Dedifferentiated amniotic fluid mesenchymal stem cell (primary cell): Measurements from ENCODE around the gene GPA33.

Experiments
- DNase-seq: peaks from one replicate; pipeline ENCODE4 v3.0.0-alpha.2; 2016; ENCODE audit errors: extremely low spot score

Gene GPA33

DNA sequence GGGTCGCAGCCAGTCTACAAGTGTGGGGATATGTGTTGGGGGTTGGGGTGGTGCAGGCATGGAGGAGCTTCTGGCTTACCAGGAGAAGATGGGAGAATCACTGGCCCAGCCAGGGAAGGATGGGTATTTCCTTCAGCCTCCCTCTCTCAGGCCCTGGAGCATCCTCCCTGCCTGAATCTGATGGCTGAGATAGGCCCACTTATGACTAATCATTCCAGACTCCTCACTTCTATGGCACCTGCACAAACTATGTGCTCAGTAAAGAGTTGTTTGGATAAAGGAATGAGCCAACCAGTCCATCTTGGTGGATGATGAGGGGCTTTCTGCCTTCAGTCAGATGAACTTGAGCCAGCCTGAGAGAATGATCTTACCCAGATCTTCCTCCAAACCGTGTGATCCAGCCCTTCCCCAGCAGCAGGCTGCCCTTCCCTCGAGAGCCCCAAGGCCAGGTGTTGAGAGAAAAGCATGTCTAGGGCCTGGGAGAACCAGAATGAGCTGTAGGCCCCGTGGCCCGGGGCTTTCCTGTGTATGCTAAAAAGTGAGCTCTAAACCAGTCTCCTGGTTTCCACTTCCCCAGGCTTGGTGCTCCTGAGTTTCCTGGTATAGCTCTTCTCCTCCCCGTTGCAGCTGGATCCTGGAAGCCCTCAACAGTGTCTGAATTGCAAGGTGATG, 1.3 kb downstream of the GPA33 start:
- no peak for DNase-seq

DNA sequence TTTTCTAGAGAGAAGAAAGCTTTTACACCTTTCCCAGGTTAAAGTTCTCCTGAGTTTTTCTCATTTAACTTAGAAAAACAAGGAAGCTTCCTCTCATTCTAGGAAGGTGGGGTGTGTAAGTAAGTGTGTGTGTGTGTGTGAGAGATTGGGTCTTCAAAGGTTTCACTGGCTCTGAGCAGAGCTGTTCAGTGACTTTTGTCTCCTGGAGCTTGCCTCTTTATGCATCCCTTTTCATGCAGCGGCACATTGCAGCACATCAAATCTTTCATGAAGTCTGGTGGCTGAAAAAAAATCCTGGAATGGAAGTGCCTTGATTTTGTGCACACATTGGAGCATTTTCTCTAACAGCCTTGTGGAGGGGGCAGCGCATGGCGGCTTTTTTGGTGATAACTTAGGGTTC, 3.4 kb downstream of the GPA33 start:
- DNase-seq: no peak

DNA sequence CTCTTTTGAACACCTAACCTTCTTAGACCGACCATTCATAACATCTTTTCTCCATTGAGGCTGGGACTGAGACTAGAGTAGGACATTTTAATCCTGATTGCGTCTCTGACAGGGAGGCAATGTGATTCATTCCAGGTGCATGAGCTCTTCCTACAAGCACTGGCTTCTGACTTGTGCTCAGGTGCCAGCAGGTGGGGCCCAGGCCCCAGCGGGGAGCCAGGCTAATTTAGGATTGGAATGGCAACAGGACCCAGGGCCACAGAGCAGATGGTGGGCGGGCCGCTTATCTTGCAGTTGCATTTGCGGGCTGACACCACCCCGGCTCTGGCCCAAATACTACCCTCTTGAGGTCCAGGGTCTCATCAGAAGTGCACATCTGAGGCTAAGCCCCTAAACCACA, 4.1 kb downstream of the GPA33 start:
- DNase-seq: no peak

DNA sequence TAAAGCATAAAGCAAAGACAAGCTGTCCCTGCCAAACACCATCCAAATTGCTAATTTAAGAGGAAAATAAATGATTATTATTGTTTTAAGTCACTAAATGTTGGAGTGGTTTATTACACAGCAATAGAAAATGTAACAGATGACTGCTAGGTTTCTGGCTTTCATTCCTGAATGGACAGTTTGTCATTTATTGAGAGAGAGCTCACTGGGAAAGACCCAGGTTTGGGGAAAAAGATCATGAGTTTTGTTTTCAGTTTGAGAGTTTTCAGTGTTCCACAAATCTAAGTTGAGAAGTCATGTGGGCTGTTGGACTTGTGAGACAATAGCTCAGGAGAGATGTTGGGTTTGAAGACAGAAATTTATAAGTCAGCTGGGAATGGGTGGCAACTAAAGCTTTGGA, 5.4 kb downstream of the GPA33 start:
- DNase-seq: no peak

DNA sequence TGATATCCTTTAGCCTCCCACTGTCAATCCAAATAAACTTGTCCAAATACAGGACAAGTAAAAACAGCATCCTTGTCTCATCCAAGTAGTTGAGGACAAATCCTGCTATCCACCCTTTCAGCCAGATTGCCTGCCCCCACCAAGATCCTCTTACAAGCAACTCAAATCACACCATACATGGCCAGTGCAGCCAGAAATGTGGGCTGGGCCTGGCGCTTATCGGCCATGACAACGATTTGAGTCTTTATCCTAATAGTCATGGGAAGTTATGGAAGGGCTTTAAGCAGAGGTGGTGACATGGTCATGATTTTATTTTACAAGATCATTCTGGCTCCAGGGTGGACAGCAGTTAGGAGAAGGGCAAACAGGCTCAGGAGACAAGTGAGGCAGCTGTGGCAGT, 6.3 kb downstream of the GPA33 start:
- DNase-seq: no peak

DNA sequence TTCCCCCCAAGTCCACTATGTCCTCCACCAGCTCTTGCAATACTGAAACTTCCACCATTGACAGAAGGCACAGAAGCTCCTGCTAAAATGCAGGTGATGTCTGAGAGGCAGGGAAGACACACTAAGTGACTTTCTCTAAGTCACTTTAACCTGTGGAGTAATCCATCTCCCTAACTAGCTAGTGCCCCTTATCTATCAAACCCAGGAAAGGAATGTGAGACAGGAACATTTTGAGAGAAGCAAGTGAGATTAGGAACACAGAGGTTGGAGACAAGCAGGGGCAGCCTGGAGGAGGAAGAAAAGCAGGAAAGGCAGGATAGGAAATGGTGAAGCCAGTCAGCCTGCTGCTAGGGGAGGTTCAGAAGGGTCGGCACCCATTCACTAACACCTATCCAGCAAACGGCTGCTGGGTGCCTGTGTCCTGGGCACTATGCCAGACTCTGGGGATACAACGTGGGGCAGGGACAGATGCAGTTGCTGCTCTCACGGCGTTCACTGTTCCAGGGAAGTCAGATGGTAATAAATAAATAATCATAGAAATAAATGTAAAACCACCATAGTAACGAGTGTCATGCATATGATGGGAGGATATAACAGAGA, 7.0 kb downstream of the GPA33 start:
- DNase-seq: no peak

DNA sequence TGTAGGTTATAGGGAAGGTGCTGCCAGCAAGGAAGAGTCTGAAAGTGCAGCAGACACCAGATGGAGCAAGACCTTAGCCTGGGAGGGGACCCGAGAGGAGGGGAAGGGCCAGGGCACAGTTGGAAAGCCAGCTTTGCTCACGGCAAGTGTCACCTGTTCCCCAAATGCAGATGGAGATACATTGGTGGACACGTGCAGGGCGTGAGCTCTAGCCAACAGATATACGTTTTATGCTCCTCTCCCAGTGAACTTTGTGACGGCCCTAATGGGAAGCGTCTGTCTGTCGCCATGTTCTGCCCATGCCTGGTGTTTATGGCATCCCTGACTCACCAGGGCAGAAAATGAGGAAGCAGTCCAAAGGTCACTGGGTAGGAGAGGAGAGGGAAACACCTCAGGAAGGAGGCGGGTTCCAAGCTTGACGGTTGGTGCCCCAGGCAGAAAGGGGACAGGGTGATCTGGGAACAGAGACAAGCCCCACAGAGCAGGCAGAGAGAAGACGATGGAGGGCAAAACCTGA, 7.6 kb downstream of the GPA33 start:
- DNase-seq: no peak

DNA sequence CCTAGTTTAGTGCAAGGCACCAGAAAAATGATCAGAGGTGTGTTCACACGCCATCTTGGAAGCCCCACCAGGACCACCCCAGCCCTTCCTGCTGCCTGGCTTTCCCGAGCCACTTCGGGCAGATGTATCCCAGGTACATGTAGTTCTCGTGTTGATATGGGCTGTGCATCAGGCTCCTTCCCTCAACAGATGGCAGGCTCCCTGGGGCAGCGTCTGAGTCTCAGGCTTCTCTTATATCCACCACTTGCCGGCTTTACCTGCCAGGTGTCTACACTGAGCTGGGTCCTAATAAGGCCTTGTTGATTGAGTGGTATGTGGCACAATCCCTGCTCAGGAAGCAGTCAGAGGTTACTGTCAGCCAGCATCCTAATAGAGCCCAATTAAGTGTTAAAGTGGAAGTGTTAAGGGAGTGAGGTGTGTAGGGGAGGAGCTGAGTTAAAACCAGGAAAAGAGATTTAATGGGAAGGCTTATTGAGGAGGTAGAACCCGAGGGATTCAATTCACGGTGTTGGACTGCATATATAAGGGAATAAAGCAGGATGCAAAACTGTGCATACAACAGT, 8.5 kb downstream of the GPA33 start:
- DNase-seq: no peak

DNA sequence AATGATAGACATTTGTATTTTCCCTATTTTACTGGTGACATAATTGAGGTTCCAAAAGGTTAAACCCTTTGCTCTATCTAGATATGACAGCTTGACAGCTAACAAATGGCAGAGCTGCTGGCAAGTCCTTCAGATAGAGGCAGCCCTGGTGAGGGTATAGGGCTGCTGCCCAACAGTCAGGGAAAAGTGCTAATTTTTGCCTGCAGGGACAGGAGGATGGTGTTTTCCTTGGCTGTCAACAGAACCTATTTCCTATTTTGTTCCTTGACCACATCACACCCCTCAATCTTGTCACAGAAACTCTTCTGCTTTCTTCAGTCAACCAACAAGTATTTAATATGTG, 12.3 kb downstream of the GPA33 start:
- DNase-seq: no peak

DNA sequence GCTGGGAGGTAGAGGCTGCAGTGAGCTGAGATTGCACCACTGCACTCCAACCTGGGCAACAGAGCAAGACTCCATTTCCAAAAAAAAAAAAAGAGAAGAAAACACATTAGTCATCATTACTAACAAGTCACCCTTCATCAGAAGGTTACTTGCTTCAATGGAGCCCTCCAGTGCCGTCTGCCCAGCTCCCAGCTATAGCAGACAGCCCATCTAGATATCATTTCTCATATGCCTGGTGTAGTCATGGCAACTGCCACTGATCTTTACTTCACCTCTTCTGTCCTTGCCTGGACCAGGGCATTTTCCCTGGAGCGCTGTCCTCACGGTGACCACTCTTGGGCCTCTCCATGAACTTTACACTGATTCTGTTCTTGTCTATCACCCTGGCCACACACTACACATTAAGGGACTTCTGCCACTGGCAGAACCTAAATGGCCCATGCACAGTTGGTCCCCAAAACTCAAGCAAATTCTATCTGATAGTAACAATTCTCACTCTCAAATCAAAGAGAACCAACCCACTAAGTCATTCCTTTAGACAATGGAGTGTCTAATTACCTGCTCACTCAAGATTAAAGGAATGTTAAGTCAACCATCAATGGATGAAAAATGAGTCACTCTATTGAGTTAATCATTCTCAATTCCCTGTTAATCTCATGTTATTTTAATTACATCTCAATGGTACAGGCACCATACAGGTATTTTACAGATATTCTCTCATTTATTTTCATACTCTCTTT, 12.9 kb downstream of the GPA33 start:
- DNase-seq: no peak

DNA sequence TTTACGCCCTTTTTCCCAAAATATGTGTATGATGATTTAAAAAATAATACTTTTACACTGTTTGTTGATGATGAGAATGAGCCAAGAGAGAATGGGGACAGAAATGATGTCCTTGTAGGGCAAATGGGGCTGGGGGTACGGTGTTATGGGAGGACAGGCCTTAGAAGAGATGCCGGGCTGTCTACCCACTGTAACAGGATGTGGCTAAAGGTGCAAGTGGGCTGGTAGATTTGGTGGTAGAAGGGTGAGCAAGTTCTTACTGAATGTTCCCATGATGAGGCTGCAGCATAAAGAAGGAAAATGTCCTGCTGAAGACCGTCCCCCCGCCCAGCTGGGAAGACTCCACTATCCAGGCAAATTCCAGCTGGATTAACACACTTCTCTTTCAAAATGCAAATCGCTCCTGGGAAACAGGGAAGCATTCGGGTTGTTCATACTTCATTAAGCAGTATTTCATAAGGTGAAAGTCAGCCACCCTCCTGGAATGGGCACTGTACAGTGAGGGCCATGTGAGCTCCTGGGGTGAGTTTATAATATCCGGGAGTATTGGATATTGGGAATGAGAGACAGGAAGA, 14.0 kb downstream of the GPA33 start:
- no peak for DNase-seq

DNA sequence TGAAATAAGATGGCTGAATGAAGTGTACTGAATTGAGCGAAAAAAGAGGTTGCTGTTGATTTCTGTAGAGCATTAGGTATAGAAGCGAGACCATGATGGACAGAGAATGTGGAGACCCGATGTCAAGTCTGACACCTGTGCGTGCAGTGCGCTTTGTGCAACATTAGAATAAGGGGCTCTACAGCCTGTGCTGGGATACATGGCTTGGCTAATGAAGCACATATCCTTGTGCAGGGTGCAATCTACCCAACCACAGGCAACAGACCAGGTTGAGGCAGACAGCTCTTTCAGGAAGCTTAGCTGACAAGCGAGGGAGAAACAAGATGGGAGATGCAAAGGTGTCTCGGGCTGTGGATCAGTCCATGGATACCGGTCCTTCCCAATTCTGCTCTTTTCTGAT, 18.9 kb downstream of the GPA33 start:
- no peak for DNase-seq

DNA sequence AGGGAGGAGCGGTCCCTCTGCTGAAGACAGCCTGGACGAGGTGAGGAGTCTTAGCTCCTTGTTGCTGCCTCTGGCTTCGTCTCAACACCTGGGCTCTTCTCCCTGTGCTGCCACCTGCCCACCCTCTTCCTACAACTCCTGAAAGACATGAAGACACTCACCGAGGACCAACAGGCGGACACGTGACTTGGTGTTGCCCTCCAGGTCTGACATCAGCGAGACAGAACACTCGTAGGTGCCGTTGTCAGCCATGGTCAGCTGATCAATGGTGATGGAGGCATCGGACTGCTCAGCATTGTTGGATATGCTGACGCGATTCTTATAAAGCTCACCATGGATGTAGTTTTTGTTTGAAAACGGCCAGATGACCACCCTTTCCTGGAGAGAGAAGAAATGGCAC, 21.4 kb downstream of the GPA33 start:
- no peak for DNase-seq

DNA sequence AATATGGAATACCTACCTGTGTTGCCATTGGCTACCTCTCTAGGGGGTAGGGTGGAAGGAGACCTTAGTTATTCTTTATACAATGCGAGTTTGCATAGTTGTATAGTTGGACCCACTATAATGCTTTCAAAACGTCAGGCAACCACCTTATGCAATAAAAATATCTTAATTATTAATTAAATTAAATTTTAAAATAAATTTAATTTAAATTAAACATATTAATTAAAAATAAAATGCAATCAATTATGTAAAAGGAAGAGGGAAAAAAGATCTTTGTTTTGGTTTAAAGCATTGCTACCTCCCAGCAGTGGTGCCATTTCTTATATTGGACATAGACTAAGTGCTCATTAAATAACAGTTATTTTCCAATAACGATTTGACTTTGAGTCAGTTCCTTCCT, 22.3 kb downstream of the GPA33 start:
- DNase-seq: no peak

DNA sequence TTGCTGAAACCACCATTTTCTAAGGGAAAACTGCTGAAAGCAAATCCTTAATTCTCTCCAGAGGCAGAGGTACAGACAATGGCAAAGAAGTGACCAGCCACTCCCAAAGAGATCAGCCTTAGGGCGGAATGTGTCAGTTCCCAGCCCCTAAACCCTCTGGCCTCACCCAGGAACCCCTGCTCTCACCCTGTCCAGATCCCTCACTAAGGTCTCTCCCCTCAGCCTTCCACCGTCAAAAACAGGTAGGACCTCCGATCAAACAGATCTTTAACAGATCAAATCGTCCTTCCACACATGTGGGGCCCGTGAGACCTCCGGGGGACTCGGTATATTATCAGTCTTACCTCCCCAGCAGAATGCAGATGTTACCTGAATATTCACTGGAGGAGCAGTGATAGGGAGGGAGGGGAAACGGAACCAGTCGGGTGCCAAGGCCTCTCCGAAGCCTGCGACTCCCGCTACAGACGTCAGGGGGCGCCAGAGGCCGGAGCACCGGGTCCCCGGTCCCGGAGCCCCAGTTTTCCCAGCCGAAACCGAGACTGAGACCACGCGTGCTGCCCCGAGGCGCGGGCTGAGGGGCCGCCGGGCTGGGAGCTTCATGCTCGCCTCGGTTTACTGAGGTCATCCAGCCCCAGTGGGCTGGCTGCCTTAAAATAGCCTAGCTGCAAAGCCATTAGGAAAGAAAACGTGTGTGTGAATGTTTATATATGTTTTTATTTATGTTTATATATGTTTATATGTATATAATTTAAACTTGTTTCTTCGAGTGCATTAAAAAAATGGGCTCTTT, 23.6 kb downstream of the GPA33 start:
- DNase-seq: peak; percentile 33

DNA sequence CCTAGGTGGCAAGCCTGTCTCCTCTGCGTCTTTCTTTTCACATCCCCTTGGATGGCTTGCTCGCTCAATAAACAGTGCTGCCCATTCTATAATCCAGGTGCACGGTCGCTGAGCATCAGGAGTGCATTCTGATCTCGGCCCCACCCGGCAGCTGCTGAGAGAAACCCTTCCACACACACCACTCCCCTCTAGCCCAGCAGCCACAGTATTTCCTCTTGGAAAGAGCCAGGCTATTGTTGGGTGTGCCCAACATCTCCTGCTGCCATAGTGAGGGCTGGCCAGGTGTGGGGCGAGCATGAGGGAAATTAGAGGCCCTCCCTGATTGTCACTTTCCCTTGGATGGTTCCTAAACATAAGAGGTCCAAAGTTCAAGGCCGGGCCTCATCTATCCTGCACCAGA, 24.7 kb downstream of the GPA33 start:
- DNase-seq: no peak

DNA sequence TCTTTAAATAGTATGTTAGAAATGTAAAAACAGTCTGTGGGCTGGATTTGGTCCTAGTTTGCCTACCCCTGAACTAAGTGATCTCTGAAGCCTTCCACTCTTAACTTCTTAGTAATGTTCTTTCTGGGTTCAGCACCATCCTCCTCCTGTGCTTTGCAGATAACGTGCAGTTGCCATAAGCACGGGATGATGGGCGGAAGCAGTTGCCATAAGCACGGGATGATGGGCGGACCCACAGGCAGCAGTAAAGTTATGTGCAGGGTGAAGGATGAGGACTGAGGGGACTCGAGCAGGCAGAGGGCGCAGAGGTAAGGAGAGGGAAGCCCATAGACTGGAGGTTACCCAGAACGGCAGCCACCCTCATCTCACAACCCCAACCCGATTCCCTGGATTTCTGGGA, 25.6 kb downstream of the GPA33 start:
- no peak for DNase-seq

DNA sequence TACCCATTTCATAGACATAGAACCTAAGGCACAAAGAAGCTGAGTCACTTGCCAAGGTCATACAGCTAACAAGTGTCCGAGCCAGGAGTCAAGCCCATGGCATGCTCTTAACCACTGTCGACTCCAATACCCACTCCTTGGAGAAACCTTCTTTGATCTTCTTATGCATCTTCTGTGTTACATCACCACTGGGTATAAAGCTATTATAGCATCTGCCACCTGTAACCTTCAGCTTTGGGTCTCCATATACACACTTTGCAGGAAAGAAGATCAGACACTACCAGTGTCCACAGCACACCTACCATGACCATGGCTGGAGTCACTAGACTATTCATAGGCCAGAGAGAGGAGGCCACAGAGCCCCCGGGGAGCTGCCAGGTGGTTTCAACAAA, 29.1 kb downstream of the GPA33 start:
- DNase-seq: no peak

DNA sequence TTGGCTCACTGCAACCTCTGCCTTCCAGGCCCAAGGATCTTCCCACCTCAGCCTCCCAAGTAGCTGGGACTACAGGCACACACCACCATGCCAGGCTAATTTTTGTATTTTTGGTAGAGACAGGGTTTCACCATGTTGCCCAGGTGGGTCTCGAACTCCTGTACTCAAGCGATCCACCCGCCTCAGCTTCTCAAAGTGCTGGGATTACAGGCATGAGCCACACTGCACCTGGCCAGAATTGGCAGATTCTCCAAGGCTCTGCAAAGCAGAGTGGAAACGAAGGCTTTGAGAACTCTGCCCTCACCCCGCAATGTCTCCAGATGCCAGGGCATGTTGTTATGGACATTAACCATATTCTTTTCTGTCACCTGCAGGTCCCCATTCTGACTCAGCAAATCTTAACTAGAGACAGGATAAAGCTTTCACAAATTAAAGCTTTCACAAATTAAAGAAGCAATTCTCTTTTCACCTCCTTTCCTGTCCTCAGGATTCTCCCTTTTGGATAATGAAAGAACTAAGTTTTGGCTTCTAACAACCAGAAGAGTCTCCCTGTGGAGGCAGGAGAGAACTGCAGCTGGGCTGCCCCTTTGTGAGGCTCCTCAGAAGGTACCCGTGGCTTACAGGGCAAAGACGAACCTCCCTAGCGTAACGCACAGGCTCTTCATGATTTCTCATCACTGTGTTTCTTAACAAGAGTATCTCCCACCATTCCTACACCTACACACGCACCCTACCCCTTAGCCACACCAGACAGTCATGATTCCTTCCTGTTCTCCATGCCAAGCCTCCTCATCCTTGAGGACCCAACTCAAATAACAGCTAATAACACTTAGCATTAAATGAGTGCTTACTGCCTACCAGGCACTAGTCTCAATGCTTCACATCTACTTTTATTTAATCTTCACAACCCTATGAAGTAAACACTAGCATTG, 29.8 kb downstream of the GPA33 start:
- no peak for DNase-seq

DNA sequence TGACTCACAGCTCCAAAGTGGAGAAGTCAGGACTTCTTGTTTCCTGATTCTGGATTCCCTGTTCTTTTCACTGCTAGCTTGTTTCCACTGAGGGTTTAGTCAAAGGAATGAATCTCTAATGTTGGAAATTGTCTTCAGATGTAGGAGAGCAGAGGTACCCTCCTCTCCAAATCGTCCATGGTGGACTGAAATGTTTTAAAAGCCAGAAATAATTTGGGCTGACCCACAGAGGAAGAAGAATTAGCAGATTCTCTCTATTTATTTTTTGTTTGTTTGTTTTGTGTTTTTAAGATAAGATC, 30.4 kb downstream of the GPA33 start:
- no peak for DNase-seq
